PC-9 (cell line): ENCODE results near the gene ADAM19. TPM values are rescaled to one million over a fixed set of nuclear protein-coding genes. Genes with fewer than 3 reads are reported as not detected.

ENCODE experiments used
- BruUV-seq: library from RNA; stranded (reverse); fragments of 400-500 nt; replicated peaks from 2 replicates; lab custom pipeline; 2021; lab: Mats Ljungman, UMichigan
- CTCF ChIA-PET: fragments of 300-600 bp; sonication (Branson Sonifier 250); formaldehyde crosslinking; loops from one replicate; lab custom pipeline; 2022; ENCODE audit warnings: antibody characterized with exemption; lab: Charles Lee
- POLR2A ChIA-PET: fragments of 300-600 bp; sonication (Branson Sonifier 250); formaldehyde crosslinking; loops from one replicate; lab custom pipeline; 2022; ENCODE audit warnings: antibody characterized with exemption; ENCODE audit not compliant: unreplicated experiment; lab: Charles Lee
- DNase-seq, 2 experiments: peaks; one replicate each; pipeline versions ENCODE4 v3.0.0 to v3.0.0-alpha.2; 2015 to 2022; ENCODE audit warnings: mixed read lengths in 1 of 2
- H2AFZ ChIP-seq: fragments of 200-600 bp; sonication (generic); 2 replicates; pipeline ENCODE4 v1.8.1; 2017; ENCODE audit warnings: antibody characterized with exemption
- H3F3A ChIP-seq: fragments of 200-600 bp; sonication (generic); 2 replicates; pipeline ENCODE4 v1.8.1; 2017; ENCODE audit warnings: antibody characterized with exemption, mild to moderate bottlenecking, low read depth; ENCODE audit not compliant: insufficient read depth
- H3K27ac ChIP-seq: fragments of 200-600 bp; sonication (generic); 2 replicates; pipeline ENCODE4 v1.6.1; 2016; ENCODE audit warnings: mixed run types
- H3K27me3 ChIP-seq: fragments of 200-600 bp; sonication (generic); 2 replicates; pipeline ENCODE4 v1.6.1; 2016; ENCODE audit warnings: low read depth, mixed run types; ENCODE audit not compliant: insufficient read depth
- H3K36me3 ChIP-seq: fragments of 200-600 bp; sonication (generic); 2 replicates; pipeline ENCODE4 v1.6.1; 2016; ENCODE audit warnings: low read depth, mixed run types
- H3K4me1 ChIP-seq: fragments of 200-600 bp; sonication (generic); replicated peaks from 2 replicates; pipeline ENCODE4 v1.6.1; 2016; ENCODE audit warnings: mixed run types; ENCODE audit not compliant: insufficient read depth
- H3K4me2 ChIP-seq: fragments of 200-600 bp; sonication (generic); 2 replicates; pipeline ENCODE4 v1.6.1; 2017; ENCODE audit warnings: mixed run types
- H3K4me3 ChIP-seq: fragments of 200-600 bp; sonication (generic); 2 replicates; pipeline ENCODE4 v1.6.1; 2016; ENCODE audit warnings: mixed run types
- H3K79me2 ChIP-seq: fragments of 200-600 bp; sonication (generic); 2 replicates; pipeline ENCODE4 v1.6.1; 2017; ENCODE audit warnings: low read depth, mixed run types
- H3K9me2 ChIP-seq: fragments of 200-600 bp; sonication (generic); 2 replicates; pipeline ENCODE4 v1.8.1; 2017; ENCODE audit warnings: mild to moderate bottlenecking; ENCODE audit not compliant: insufficient read depth
- H3K9me3 ChIP-seq: fragments of 200-600 bp; sonication (generic); 2 replicates; pipeline ENCODE4 v1.8.1; 2016; ENCODE audit warnings: low read depth; ENCODE audit not compliant: insufficient read depth
- H4K20me1 ChIP-seq: fragments of 200-600 bp; sonication (generic); 2 replicates; pipeline ENCODE4 v1.8.1; 2017; ENCODE audit not compliant: insufficient read depth
- CTCF ChIP-seq: fragments of 200-600 bp; sonication (generic); conservative IDR thresholded peaks from 2 replicates; pipeline ENCODE4 v1.6.1; 2017; ENCODE audit warnings: mixed run types, antibody characterized with exemption, mild to moderate bottlenecking, moderate library complexity
- EZH2 ChIP-seq: fragments of 200-600 bp; sonication (generic); IDR thresholded peaks from 2 replicates; pipeline ENCODE4 v1.8.0; 2017; ENCODE audit warnings: antibody characterized with exemption, low read depth
- intact Hi-C: fragments of 100-400 bp; cut with micrococcal nuclease; formaldehyde crosslinking; loops from one replicate; pipeline ENCODE4 v1.10.0; 2022; ENCODE audit not compliant: unreplicated experiment
- total RNA-seq: library from RNA; stranded (reverse); gene quantifications from 2 replicates; pipeline ENCODE4 v1.2.3, GENCODE V29; 2021

The ADAM19 gene
- total RNA-seq, 1 experiment from 2014 or later, result 7.6 TPM

- intact Hi-C loops, result no loop called here
- POLR2A ChIA-PET, result no interaction called here
- no peak overlapping the region for H3K27ac ChIP-seq
Observed at GRCh38 chr5:157593052-157593757, 17.6 kb upstream of the ADAM19 start.

GRCh38 chr5:157592594-157592993 lies 17.0 kb upstream of the ADAM19 start:
- no peaks in the 10 kb centered on the region for H3K27me3 ChIP-seq
- POLR2A ChIA-PET, result no interaction called here
- H3K9me3 ChIP-seq, result no peaks in the 10 kb centered on the region
- no peak overlapping the region for H3K4me2 ChIP-seq
- no peaks in the 10 kb centered on the region for H3F3A ChIP-seq
- CTCF ChIA-PET, result no interaction called here
- no peak overlapping the region for H3K4me3 ChIP-seq
- no peak overlapping the region for H3K27ac ChIP-seq
- no peaks in the 10 kb centered on the region for H3K36me3 ChIP-seq
- H3K79me2 ChIP-seq, result no peaks in the 10 kb centered on the region
- no peaks in the 10 kb centered on the region for H4K20me1 ChIP-seq
- no peak overlapping the region for H2AFZ ChIP-seq
- no peaks in the 10 kb centered on the region for H3K4me1 ChIP-seq
- TF ChIP-seq CTCF (no peak), EZH2 (no peak)
- DNase-seq, result no peak
- intact Hi-C loops, result no loop called here
- BruUV-seq, result no TSS peak
- no peaks in the 10 kb centered on the region for H3K9me2 ChIP-seq

More at GRCh38 chr5:157593052-157593757, 17.6 kb upstream of the ADAM19 start:
- 0 out of 2 replicates have a peak, but pooled peaks cover 1% of the 10 kb centered on the region for H3K9me3 ChIP-seq
- no peaks in the 10 kb centered on the region for H3K27me3 ChIP-seq
- no peaks in the 10 kb centered on the region for H3F3A ChIP-seq
- no peaks in the 10 kb centered on the region for H4K20me1 ChIP-seq
- CTCF ChIA-PET, result no interaction called here
- H3K4me1 ChIP-seq, result no peaks in the 10 kb centered on the region
- no TSS peak for BruUV-seq
- H3K9me2 ChIP-seq, result no peaks in the 10 kb centered on the region
- no peak for DNase-seq
- H3K4me3 ChIP-seq, result no peak overlapping the region
- no peak overlapping the region for H3K4me2 ChIP-seq
- no peaks in the 10 kb centered on the region for H3K36me3 ChIP-seq
- TF ChIP-seq CTCF (no peak), EZH2 (no peak)
- no peak overlapping the region for H2AFZ ChIP-seq
- no peaks in the 10 kb centered on the region for H3K79me2 ChIP-seq

- no peaks in the 10 kb centered on the region for H3K9me3 ChIP-seq
- H3F3A ChIP-seq, result no peaks in the 10 kb centered on the region
- no peak overlapping the region for H2AFZ ChIP-seq
- no peaks in the 10 kb centered on the region for H3K36me3 ChIP-seq
- H3K4me2 ChIP-seq, result no peak overlapping the region
- H3K27ac ChIP-seq, result no peak overlapping the region
- no peak for TF ChIP-seq EZH2
- TF ChIP-seq CTCF, result no peak
- H3K79me2 ChIP-seq, result no peaks in the 10 kb centered on the region
- no peak for DNase-seq
- no peak overlapping the region for H3K4me3 ChIP-seq
- ChIA-PET CTCF (no interaction called here), POLR2A (no interaction called here)
- no TSS peak for BruUV-seq
- no peaks in the 10 kb centered on the region for H3K9me2 ChIP-seq
- intact Hi-C loops, result no loop called here
- H3K4me1 ChIP-seq, result no peaks in the 10 kb centered on the region
- no peaks in the 10 kb centered on the region for H4K20me1 ChIP-seq
- H3K27me3 ChIP-seq, result no peaks in the 10 kb centered on the region
Observed at GRCh38 chr5:157590478-157590877, 14.9 kb upstream of the ADAM19 start.
